Activated CD4-positive, alpha-beta T cell treated with anti-CD3 and anti-CD28 coated beads, Interleukin-2, amount 50 U/mL, for 24 hours (primary cell): ENCODE data around the gene GYS2.

Source experiments
- DNase-seq, 2 donors: peaks; one replicate each; pipeline ENCODE4 v3.0.0-alpha.2; 2020; ENCODE audit warnings: low read depth in 1 of 2, low spot score in 1 of 2

The GYS2 gene

DNA sequence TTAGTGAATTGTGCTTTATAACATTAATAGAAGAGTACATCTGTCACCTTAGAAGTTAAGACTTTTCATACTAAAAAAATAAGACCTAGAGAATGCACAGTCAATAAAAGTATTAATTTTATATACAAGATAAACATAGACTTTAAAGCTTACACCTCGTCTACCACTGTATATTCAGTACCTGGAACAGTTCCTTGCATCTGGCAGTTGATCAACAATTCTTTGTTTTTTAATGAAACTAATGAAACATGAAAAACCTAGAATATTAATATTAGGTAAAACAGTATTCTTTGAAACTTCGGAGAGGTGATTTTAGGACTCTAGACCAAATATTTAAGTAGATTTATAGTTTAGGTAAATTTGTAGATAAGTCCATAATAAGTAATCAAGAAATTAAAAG, 98.8 kb downstream of the GYS2 start:
- no peak for DNase-seq

DNA sequence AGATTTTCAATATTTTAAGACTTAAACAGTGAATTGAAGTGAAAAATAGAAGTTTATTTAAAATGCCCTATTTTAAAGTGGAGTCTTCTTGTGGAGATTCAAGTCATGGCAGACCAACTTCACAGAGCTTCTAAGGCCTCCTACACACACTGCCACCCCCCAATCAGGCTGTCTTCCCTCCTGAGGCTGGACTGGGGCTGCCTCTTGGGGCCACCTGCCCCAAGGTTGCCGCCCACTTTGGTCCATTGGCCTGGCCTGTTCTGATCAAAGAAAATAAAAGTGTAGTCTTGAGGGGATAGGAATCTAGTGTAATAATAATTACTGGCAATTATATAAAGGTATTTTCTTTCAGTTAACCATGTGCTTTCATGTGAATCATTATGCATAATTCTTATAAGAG, 101.8 kb downstream of the GYS2 start:
- DNase-seq: no peak

DNA sequence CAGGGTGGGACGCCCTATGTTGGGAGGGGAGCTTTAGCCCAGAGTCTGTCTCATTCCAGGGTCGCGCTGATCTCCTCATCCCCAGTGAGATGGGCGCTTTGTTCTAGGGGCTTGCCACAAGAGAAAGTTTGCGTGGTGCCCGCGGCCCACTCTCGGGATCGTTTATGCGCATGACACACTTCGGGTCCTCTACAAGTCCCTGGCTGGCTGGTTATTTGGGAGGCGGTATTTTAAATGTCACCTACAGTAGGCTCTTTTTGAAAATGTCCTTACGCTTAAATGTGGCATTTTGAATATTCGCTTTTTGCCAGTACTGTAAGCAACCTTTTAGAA, 102.5 kb downstream of the GYS2 start:
- peak; percentile 11 to 17 for DNase-seq

DNA sequence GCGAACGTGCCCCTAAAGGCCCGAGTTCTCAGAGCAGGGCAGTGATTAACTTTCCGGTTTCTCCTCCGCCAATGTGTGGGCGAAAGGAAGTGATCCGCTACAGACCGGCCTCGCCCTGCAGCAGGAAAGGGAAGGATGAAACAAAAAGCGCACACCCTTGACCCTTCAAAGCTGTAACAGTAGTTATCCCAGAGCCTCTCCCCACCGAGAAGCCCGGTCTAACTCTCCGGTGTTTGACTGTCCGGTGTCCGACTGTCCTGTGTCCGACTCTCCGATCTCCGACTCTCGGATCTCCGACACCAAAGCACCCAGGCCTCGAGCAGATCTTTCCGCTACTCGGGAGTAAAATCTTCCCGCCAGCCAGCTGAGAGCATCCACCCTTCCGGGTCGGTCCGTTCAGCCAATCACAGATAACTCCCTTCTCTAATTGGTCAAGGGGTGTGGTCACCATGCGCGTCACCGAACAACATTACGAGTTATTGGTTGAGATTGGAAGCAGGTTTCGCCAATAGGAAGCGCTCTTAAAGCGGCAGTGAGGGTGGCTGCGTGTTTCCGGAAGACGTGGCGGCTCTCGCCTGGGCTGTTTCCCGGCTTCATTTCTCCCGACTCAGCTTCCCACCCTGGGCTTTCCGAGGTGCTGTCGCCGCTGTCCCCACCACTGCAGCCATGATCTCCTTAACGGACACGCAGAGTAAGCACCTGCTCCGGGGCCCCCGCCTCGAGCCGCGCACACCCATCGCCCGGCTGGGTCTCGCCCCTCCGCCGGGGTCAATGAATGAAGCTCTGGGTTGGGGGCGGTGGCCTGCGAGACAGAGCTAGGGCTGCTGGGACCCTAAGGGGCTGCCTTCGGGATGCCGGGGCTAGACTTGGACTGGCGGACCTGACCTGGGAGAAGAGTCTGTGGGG, 103.1 kb downstream of the GYS2 start, which contains the start of the genes GOLT1B and RECQL:
Gene GOLT1B, plus strand, starts transcription at position 532 of the 906 bp plus-strand sequence. Its CDS starts 135 bp downstream, at position 667.
Gene RECQL, minus strand, starts transcription at position 378 of the 906 bp plus-strand sequence. CDS start 2,065 bp downstream, outside the sequence.
- DNase-seq: peak; percentile 67 to 94

DNA sequence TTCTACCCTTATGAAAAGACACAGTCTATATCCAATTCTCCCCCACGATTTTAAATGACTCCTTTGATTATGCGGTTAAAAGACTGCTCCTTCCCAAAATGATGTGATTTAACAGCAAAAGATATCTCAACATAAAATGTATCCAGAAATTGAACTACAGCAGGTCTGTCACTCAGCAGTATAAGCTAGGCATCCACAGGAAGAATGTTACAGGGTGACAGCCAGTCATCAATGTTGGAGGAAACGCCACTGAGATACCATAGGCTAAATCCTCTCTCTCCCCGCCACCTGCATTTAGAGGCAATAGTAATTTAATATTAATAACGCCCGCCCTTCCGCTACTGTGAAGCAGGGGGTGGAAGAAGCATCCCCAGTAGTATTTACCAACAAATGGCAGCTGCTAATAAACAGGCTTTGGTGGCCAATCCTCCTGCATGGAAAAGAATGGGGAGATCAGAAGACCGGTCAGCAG, 103.8 kb downstream of the GYS2 start:
- DNase-seq: no peak

DNA sequence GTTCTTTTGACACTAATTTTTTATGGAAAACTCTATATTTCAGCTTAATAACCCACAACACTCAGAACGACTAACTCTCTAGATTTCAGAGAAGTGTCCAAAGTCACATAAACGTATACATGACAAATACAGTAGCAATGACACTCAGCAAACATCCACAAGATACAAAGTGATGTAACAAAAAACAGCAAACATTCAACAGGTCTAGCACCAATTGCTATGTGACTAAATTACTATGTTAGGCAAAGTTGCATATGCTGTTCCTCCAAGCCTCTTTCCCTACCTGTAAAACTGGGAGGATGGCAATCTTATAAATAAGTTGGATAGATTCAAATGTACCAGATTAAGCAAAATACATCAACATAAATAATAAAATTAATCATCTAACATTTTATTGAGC, 104.9 kb downstream of the GYS2 start:
- no peak for DNase-seq
